ENCODE results near the gene PCYOX1L.

Gene PCYOX1L

DNA sequence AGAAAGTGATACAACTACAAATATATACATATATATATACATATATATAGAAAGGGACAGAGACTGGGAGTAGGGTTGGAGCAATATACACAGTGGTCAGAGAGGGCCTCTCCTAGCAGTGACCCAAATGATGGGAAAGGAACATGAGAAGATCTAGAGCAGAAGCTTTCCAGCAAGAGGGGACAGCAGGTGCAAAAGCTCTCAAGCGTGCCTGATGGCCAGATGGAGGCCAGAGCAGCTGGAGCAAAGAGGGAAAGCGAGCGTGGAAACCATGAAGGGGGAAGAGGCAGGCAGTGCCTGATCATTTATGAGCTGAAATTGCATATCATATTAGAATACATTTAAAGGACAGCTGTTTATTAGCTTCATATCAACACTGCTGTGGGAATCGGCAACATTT is 20.1 kb upstream of the PCYOX1L start:
- TF ChIP-seq FOXM1 (IDR thresholded peaks at IDR 0.05; ENCODE audit: borderline replicate concordance, low read depth) (no peak), ZBTB7A (IDR thresholded peaks at IDR 0.05; ENCODE audit: low read depth) (no peak), EP300 (IDR thresholded peaks at IDR 0.05; ENCODE audit: borderline replicate concordance) (no peak), TCF12 (IDR thresholded peaks at IDR 0.05; ENCODE audit: low read depth) (no peak), TEAD4 (IDR thresholded peaks at IDR 0.05) (no peak), USF1 (IDR thresholded peaks at IDR 0.05) (no peak), EGR1 (IDR thresholded peaks at IDR 0.05) (no peak), CREB1 (IDR thresholded peaks at IDR 0.05; ENCODE audit: low read depth) (no peak), YY1 (IDR thresholded peaks at IDR 0.05; ENCODE audit: low read depth) (no peak), CEBPB (IDR thresholded peaks at IDR 0.05) (no peak), NFIC (IDR thresholded peaks at IDR 0.05) (no peak), REST (IDR thresholded peaks at IDR 0.05; ENCODE audit: low read depth) (no peak), RAD21 (IDR thresholded peaks at IDR 0.05; ENCODE audit: low read depth) (no peak), TAF1 (IDR thresholded peaks at IDR 0.05; ENCODE audit: low read depth) (no peak)
- TF ChIP-seq, protein P1, sequence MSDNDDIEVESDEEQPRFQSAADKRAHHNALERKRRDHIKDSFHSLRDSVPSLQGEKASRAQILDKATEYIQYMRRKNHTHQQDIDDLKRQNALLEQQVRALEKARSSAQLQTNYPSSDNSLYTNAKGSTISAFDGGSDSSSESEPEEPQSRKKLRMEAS (IDR thresholded peaks at IDR 0.05) = no peak

DNA sequence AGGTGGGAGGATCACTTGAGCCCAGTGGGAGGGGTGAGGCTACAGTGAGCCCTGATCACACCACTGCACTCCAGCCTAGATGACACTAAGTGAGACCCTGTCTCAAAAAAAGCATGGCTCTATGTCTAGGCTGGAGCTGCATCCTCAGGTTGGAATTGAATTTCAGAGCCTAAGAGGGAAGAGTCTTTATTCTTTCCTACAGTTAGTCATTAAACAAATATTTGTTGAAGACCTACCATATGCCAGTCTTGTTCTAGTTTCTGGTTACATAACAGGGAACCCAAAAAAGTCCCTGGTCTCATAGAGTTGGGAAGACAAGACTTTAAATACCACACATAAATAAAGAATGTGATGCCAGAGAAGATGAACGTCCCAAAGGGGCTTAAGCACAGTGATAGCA is 19.5 kb upstream of the PCYOX1L start:
- no peak for TF ChIP-seq YY1 (IDR thresholded peaks at IDR 0.05; ENCODE audit: low read depth)
- TF ChIP-seq USF1 (IDR thresholded peaks at IDR 0.05) = no peak
- TF ChIP-seq, protein P1 (IDR thresholded peaks at IDR 0.05) = no peak
- no peak for TF ChIP-seq EP300 (IDR thresholded peaks at IDR 0.05; ENCODE audit: borderline replicate concordance)
- TF ChIP-seq EGR1 (IDR thresholded peaks at IDR 0.05) = no peak
- no peak for TF ChIP-seq REST (IDR thresholded peaks at IDR 0.05; ENCODE audit: low read depth)
- no peak for TF ChIP-seq TAF1 (IDR thresholded peaks at IDR 0.05; ENCODE audit: low read depth)
- TF ChIP-seq ZBTB7A (IDR thresholded peaks at IDR 0.05; ENCODE audit: low read depth) = no peak
- TF ChIP-seq TCF12 (IDR thresholded peaks at IDR 0.05; ENCODE audit: low read depth) = no peak
- TF ChIP-seq RAD21 (IDR thresholded peaks at IDR 0.05; ENCODE audit: low read depth) = no peak
- TF ChIP-seq CEBPB (IDR thresholded peaks at IDR 0.05) = no peak
- no peak for TF ChIP-seq FOXM1 (IDR thresholded peaks at IDR 0.05; ENCODE audit: borderline replicate concordance, low read depth)
- no peak for TF ChIP-seq CREB1 (IDR thresholded peaks at IDR 0.05; ENCODE audit: low read depth)
- no peak for TF ChIP-seq TEAD4 (IDR thresholded peaks at IDR 0.05)
- TF ChIP-seq NFIC (IDR thresholded peaks at IDR 0.05) = no peak

GRCh38 chr5:149340920-149341319 is 16.9 kb upstream of the PCYOX1L start:
- TF ChIP-seq CEBPB (IDR thresholded peaks at IDR 0.05) (no peak), EGR1 (IDR thresholded peaks at IDR 0.05) (no peak), CREB1 (IDR thresholded peaks at IDR 0.05; ENCODE audit: low read depth) (no peak)
- TF ChIP-seq, protein P1 (IDR thresholded peaks at IDR 0.05) = no peak

- TF ChIP-seq YY1 (IDR thresholded peaks at IDR 0.05; ENCODE audit: low read depth) (no peak), TEAD4 (IDR thresholded peaks at IDR 0.05) (no peak), TCF12 (IDR thresholded peaks at IDR 0.05; ENCODE audit: low read depth) (no peak), CREB1 (IDR thresholded peaks at IDR 0.05; ENCODE audit: low read depth) (no peak), NFIC (IDR thresholded peaks at IDR 0.05) (no peak), RAD21 (IDR thresholded peaks at IDR 0.05; ENCODE audit: low read depth) (no peak), ZBTB7A (IDR thresholded peaks at IDR 0.05; ENCODE audit: low read depth) (no peak), EGR1 (IDR thresholded peaks at IDR 0.05) (no peak), TAF1 (IDR thresholded peaks at IDR 0.05; ENCODE audit: low read depth) (no peak), USF1 (IDR thresholded peaks at IDR 0.05) (no peak), FOXM1 (IDR thresholded peaks at IDR 0.05; ENCODE audit: borderline replicate concordance, low read depth) (no peak)
- TF ChIP-seq, protein P1 (IDR thresholded peaks at IDR 0.05) = no peak
These were observed 16.0 kb upstream of the PCYOX1L start for GRCh38 chr5:149341876-149342275.

DNA sequence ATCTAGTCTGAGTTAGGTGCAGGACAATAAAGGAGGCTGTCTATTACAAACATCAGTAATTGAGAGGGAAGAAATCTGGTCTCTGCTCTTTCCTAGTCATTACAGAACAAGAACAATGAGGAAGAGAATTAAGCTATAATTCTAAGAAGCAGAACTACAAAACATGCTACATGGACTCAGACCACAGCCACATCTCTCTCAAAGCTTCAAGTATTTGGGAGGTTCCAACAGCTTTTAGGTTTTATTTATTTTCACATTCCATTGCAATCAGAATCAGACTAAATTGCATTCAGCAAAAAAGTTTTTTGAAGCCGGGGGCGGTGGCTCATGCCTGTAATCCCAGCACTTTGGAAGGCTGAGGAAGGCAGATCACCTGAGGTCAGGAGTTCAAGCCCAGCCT is 13.7 kb upstream of the PCYOX1L start:
- no peak for TF ChIP-seq EGR1 (IDR thresholded peaks at IDR 0.05)
- TF ChIP-seq NFIC (IDR thresholded peaks at IDR 0.05) = no peak
- no peak for TF ChIP-seq REST (IDR thresholded peaks at IDR 0.05; ENCODE audit: low read depth)
- TF ChIP-seq CREB1 (IDR thresholded peaks at IDR 0.05; ENCODE audit: low read depth) = no peak
- no peak for TF ChIP-seq USF1 (IDR thresholded peaks at IDR 0.05)
- TF ChIP-seq RAD21 (IDR thresholded peaks at IDR 0.05; ENCODE audit: low read depth) = no peak
- no peak for TF ChIP-seq FOXM1 (IDR thresholded peaks at IDR 0.05; ENCODE audit: borderline replicate concordance, low read depth)
- no peak for TF ChIP-seq CEBPB (IDR thresholded peaks at IDR 0.05)
